MV-4-11 (cell line): ENCODE results near the gene PDE7B.

Experiments
- DNase-seq: peaks from one replicate; lab custom pipeline; 2025; lab: John Stamatoyannopoulos, UW

Gene PDE7B

GRCh38 chr6:136030131-136030530, 178.6 kb downstream of the PDE7B start:
- DNase-seq: no peak

- DNase-seq: peak; percentile 15
Measured at GRCh38 chr6:136031982-136032381, 180.5 kb downstream of the PDE7B start.

- DNase-seq: no peak
Measured at GRCh38 chr6:136033416-136033815, 181.9 kb downstream of the PDE7B start.

GRCh38 chr6:136034422-136034821, 182.9 kb downstream of the PDE7B start:
- no peak for DNase-seq

- peak; percentile 61 for DNase-seq
Measured at GRCh38 chr6:136035378-136036070, 184.0 kb downstream of the PDE7B start.

- DNase-seq: no peak
Measured at GRCh38 chr6:136036071-136036380, 184.5 kb downstream of the PDE7B start.

GRCh38 chr6:136036601-136037000, 185.1 kb downstream of the PDE7B start:
- DNase-seq: no peak

- DNase-seq: no peak
Measured at GRCh38 chr6:136037242-136037875, 185.9 kb downstream of the PDE7B start.

GRCh38 chr6:136037876-136038460, 186.5 kb downstream of the PDE7B start:
- DNase-seq: no peak

GRCh38 chr6:136038531-136038930, 187.0 kb downstream of the PDE7B start:
- no peak for DNase-seq

GRCh38 chr6:136039185-136039584, 187.7 kb downstream of the PDE7B start:
- DNase-seq: no peak

- DNase-seq: peak; percentile 71
Measured at GRCh38 chr6:136050475-136050874, 199.0 kb downstream of the PDE7B start.

- DNase-seq: no peak
Measured at GRCh38 chr6:136051140-136051775, 199.8 kb downstream of the PDE7B start.

GRCh38 chr6:136052031-136052430, 200.5 kb downstream of the PDE7B start:
- DNase-seq: no peak

- DNase-seq: no peak
Measured at GRCh38 chr6:136058852-136059251, 207.4 kb downstream of the PDE7B start.

GRCh38 chr6:136059308-136059707, 207.8 kb downstream of the PDE7B start:
- no peak for DNase-seq

GRCh38 chr6:136060052-136060451, 208.6 kb downstream of the PDE7B start:
- DNase-seq: no peak

- DNase-seq: no peak
Measured at GRCh38 chr6:136060759-136061158, 209.3 kb downstream of the PDE7B start.

GRCh38 chr6:136061701-136062100, 210.2 kb downstream of the PDE7B start:
- DNase-seq: no peak

- DNase-seq: no peak
Measured at GRCh38 chr6:136063096-136063495, 211.6 kb downstream of the PDE7B start.

GRCh38 chr6:136066005-136066404, 214.5 kb downstream of the PDE7B start:
- DNase-seq: peak; percentile 7

GRCh38 chr6:136067731-136068341, 216.3 kb downstream of the PDE7B start:
- no peak for DNase-seq

GRCh38 chr6:136069119-136069518, 217.6 kb downstream of the PDE7B start:
- no peak for DNase-seq
